ENCODE results near the gene PCDH9. TPM values are rescaled to one million over a fixed set of nuclear protein-coding genes. Genes with fewer than 3 reads are reported as not detected.

PCDH9 gene
- total and polyA plus RNA-seq, 10 of the 15 experiments (the other 5 are each of a cell fraction or from before 2014, with no cell fraction given), result 0.02 to 2.3 (median 0.05) TPM; not detected in 1

Small RNA genes lying within 50 kb of the gene (small RNA-seq; reads per million reads assigned to genes)
- not detected for gene RNU7-87P
